Right lobe of liver (tissue), 6 donors: ENCODE results near the gene TPRN. TPM values are rescaled to one million over a fixed set of nuclear protein-coding genes. Genes with fewer than 3 reads are reported as not detected.

Source experiments
- ATAC-seq, 4 donors: fragments of 200-7000 bp; cut with Tn5 transposase; one replicate each; pipeline ENCODE4 v1.9.1; 2020; ENCODE audit warnings: mild to moderate bottlenecking in 4 of 4, moderate library complexity in 4 of 4
- DNase-seq, 3 donors: peaks; one replicate each; pipeline ENCODE4 v3.0.0-alpha.2; 2020
- H3K27ac ChIP-seq, 3 donors: fragments of 200-600 bp; one replicate each; pipeline ENCODE4 v1.8.0; 2022
- H3K27me3 ChIP-seq, 2 donors: fragments of 200-600 bp; one replicate each; pipeline ENCODE4 v1.8.0; 2022
- H3K36me3 ChIP-seq, 4 donors: fragments of 200-600 bp; sonication (generic) in 1 of 4; one replicate each; pipeline versions ENCODE4 v1.5.1 to v1.8.0; 2017 to 2022; ENCODE audit warnings: control low read depth in 1 of 4
- H3K4me1 ChIP-seq, 4 donors: fragments of 200-600 bp; sonication (generic) in 1 of 4; one replicate each; pipeline versions ENCODE4 v1.5.1 to v1.8.0; 2017 to 2022; ENCODE audit warnings: control low read depth in 1 of 4
- H3K4me3 ChIP-seq, 3 donors: fragments of 200-600 bp; one replicate each; pipeline ENCODE4 v1.8.0; 2022
- H3K9me3 ChIP-seq, 4 donors: fragments of 200-600 bp; sonication (generic) in 1 of 4; one replicate each; pipeline versions ENCODE4 v1.5.1 to v1.8.0; 2017 to 2022; ENCODE audit warnings: control low read depth in 1 of 4
- POLR2A ChIP-seq: fragments of 450-650 bp; IDR thresholded peaks from one replicate; pipeline ENCODE4 v1.6.1; 2017; ENCODE audit warnings: antibody characterized with exemption, mild to moderate bottlenecking
- WGBS: methylation state at CpG from one replicate; pipeline ENCODE4 v1.1.6; 2018; ENCODE audit warnings: low coverage, low lambda C conversion rate; ENCODE audit not compliant: insufficient coverage; ENCODE audit errors: missing lambda C conversion rate; 5-methylcytosine and 5-hydroxymethylcytosine counted together
- intact Hi-C, 2 donors: fragments of 100-400 bp; cut with DNase I; formaldehyde crosslinking; loops; one replicate each; pipeline versions ENCODE4 v1.11.2 to v1.14.1; 2022
- total RNA-seq, 6 experiments: library from RNA; depleted of rRNA in 2 of 6; stranded (reverse); fragments of >200 nt in 2 of 6; fragmentation: NEBNext Ultra II Directional in 3 of 6; extraction: Animal tissue kit (Norgen Biotek cat#: 25700) in 3 of 6; gene quantifications; one replicate each; pipeline versions ENCODE4 v1.1.0 to v1.2.4, GENCODE V29; 2016 to 2023
- TF ChIP-seq, protein P1 (sequence below), 4 donors: fragments of 200-600 bp in 3 of 4; fragments of 450-650 bp in 1 of 4; IDR thresholded peaks; one replicate each; pipeline versions ENCODE4 v1.5.1 to v1.8.0; 2016 to 2022; ENCODE audit warnings: antibody characterized with exemption in 4 of 4, mild to moderate bottlenecking in 2 of 4
- donor health status: DM: no; HTN: yes; CAD: no.
- donor health status: DM: no; HTN: no; CAD: no.
- donor health status: DM: no; HTN: no; CAD: no.
- donor health status: DM: no; HTN: yes; CAD: no.
- donor health status: DM: no; HTN: yes; CAD: no.

Gene TPRN
- total RNA-seq, 6 experiments from 2014 or later: 12.1 to 28.9 (median 18.1) TPM

DNA sequence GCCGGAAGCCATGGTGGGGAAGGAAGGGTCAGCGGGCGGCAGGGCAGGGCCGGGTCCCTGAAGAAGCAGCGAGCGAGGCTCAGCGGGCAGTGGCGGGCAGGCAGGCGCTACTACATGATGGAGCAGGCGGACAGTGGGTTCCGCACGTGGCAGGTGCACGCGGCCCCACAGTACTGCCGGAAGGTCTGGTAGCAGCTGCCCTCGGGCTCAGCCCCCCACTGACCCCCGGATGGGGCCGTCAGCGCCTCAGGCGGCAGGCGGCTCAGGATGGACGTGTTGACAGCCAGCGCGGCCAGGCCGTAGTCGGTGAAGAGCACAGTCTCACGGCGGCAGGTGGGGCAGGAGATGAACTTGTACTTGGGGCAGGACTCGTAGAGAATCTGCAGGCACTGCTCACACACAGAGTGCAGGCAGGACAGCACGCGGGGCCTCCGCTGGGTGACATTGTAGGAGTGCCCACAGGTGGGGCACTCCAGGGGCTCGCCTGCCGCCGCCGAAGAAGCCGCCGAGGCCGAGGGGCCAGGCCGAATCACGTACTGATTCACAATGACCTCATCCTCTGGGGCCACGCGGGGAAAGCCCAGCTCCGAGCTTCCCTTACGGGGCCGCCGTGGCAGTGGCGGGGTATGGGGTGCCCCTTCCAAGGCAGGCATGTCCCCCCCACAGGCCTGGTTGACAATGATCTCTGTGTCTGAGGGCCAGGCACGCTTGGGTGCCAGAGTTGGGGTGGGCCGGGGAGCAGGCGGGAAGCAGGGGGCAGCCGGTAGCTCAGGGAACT lies 20.0 kb upstream of the TPRN start:
- Histone ChIP-seq H3K27ac (no peak overlapping the region), H3K4me1 (peaks cover 0 to 17% (median 5%) of the 10 kb centered on the region in 4 donors), H3K9me3 (no peaks in the 10 kb centered on the region), H3K36me3 (no peaks in the 10 kb centered on the region), H3K27me3 (no peaks in the 10 kb centered on the region), H3K4me3 (no peak overlapping the region)
- TF ChIP-seq, protein P1, sequence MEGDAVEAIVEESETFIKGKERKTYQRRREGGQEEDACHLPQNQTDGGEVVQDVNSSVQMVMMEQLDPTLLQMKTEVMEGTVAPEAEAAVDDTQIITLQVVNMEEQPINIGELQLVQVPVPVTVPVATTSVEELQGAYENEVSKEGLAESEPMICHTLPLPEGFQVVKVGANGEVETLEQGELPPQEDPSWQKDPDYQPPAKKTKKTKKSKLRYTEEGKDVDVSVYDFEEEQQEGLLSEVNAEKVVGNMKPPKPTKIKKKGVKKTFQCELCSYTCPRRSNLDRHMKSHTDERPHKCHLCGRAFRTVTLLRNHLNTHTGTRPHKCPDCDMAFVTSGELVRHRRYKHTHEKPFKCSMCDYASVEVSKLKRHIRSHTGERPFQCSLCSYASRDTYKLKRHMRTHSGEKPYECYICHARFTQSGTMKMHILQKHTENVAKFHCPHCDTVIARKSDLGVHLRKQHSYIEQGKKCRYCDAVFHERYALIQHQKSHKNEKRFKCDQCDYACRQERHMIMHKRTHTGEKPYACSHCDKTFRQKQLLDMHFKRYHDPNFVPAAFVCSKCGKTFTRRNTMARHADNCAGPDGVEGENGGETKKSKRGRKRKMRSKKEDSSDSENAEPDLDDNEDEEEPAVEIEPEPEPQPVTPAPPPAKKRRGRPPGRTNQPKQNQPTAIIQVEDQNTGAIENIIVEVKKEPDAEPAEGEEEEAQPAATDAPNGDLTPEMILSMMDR (IDR thresholded peaks at IDR 0.05): no peak
- TF ChIP-seq POLR2A: no peak
- no peak for ATAC-seq
- no peak for DNase-seq
- intact Hi-C loops: no loop called here
- 90% methylated on average over 26 of the region's 52 CpGs for WGBS

GRCh38 chr9:137219757-137220316 lies 19.3 kb upstream of the TPRN start:
- no peak overlapping the region for H3K27ac ChIP-seq
- no peak for ATAC-seq
- no peak for DNase-seq
- H3K4me3 ChIP-seq: no peak overlapping the region
- intact Hi-C loops: no loop called here
- no peaks in the 10 kb centered on the region for H3K9me3 ChIP-seq
- H3K27me3 ChIP-seq: no peaks in the 10 kb centered on the region
- no peaks in the 10 kb centered on the region for H3K36me3 ChIP-seq
- TF ChIP-seq, protein P1 (IDR thresholded peaks at IDR 0.05): no peak
- TF ChIP-seq POLR2A: no peak
- 100% methylated on average over 2 of the region's 10 CpGs for WGBS
- peaks cover 0 to 17% (median 5%) of the 10 kb centered on the region in 4 donors for H3K4me1 ChIP-seq

DNA sequence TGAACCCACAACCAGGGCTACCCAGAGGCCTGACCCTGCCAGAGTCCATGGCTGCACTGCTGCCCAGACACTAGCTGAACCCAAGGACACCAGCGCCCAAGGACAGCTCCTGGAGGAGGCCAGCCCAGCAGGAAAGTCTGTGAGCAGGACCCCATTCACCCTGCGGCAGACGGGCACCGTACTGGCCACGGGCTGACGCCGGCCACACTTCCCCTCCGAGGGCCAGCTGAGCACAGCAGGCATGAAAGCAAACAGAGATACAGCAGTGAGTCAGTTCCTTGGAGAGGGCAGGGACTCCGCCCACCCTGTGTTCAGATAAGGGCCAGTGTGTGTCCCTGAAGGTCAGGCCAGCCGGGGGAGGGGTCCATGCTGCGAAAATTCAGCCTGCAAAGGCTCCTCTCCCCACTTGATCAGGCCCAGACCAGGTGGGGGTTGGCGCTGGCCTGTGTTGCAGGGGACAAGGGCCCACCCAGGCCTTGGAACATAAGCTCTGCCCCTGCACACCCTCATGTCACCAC lies 18.3 kb upstream of the TPRN start:
- intact Hi-C loops: no loop called here
- H3K9me3 ChIP-seq: no peaks in the 10 kb centered on the region
- H3K36me3 ChIP-seq: no peaks in the 10 kb centered on the region
- no peak for DNase-seq
- no peaks in the 10 kb centered on the region for H3K27me3 ChIP-seq
- H3K4me3 ChIP-seq: no peak overlapping the region
- 55% methylated on average over 4 of the region's 12 CpGs for WGBS
- peak in 1 of 4 donors; percentile 20 for ATAC-seq
- H3K27ac ChIP-seq: no peak overlapping the region
- peaks cover 0 to 12% (median 2%) of the 10 kb centered on the region in 4 donors for H3K4me1 ChIP-seq
- TF ChIP-seq, protein P1 (IDR thresholded peaks at IDR 0.05): no peak
- TF ChIP-seq POLR2A: no peak

DNA sequence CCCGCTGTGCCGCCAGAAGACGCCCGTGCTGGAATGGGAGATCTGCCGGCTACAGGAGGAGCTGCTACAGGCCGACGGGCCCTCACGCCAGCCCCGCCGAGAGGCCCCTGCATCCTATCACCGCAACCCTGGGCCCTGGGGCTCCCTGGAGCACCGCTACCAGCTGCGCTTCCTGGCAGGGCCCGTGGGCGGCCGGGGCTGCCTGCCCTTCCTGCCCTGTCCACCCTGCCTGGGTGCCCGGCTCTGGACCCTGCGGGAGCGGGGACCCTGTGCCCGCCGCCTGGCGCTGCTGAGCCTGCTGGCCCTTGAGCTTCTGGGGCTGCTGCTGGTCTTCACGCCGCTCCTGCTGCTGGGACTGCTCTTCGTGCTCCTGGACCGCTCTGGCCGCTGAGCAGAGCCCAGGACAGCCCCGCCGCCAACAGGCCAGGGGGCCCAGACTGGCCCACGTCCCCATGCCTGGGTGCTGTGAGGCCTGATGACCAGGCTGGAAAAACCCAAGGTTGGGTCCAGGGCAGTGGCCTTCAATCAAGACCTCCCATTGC lies 17.7 kb upstream of the TPRN start:
- WGBS: no CpG with 5 or more reads among the region's 30 CpGs
- no peak overlapping the region for H3K27ac ChIP-seq
- ATAC-seq: no peak
- TF ChIP-seq, protein P1 (IDR thresholded peaks at IDR 0.05): no peak
- no peak for TF ChIP-seq POLR2A
- no peaks in the 10 kb centered on the region for H3K36me3 ChIP-seq
- H3K4me1 ChIP-seq: peaks cover 0 to 11% (median 2%) of the 10 kb centered on the region in 4 donors
- H3K27me3 ChIP-seq: no peaks in the 10 kb centered on the region
- DNase-seq: no peak
- H3K9me3 ChIP-seq: no peaks in the 10 kb centered on the region
- intact Hi-C loops: no loop called here
- no peak overlapping the region for H3K4me3 ChIP-seq
